Spleen (tissue), 3 donors: ENCODE results near the gene TCAIM.

Source experiments
- POLR2A ChIP-seq, 3 donors: fragments of 450-650 bp; IDR thresholded peaks; one replicate each; pipeline ENCODE4 v1.5.1; 2017; ENCODE audit warnings: antibody characterized with exemption in 3 of 3, mild to moderate bottlenecking in 1 of 3
- POLR2AphosphoS5 ChIP-seq, 3 donors: sonication (generic); formaldehyde crosslinking; IDR thresholded peaks; one replicate each; pipeline ENCODE4 v1.5.1; 2017; ENCODE audit warnings: antibody characterized with exemption in 3 of 3

- TF ChIP-seq POLR2A (IDR thresholded peaks at IDR 0.05) (no peak), POLR2AphosphoS5 (IDR thresholded peaks at IDR 0.05) (no peak)
These were observed 99.2 kb downstream of the TCAIM start for GRCh38 chr3:44437800-44438199.
